SK-N-SH treated with all-trans-retinoic acid at 6 μM for 48 hours (cell line): Measurements from ENCODE around the gene PSMA7.

Experiments used
- ATAC-seq: fragments of 200-7000 bp; cut with Tn5 transposase; 3 replicates; pipeline ENCODE4 v1.9.1; 2020; ENCODE audit warnings: mild to moderate bottlenecking, moderate library complexity
- ARNTL ChIP-seq: fragments of 450-650 bp; formaldehyde crosslinking; IDR thresholded peaks from 2 replicates; pipeline ENCODE4 v1.5.0; 2020; ENCODE audit warnings: low read depth, mild to moderate bottlenecking, moderate library complexity, borderline replicate concordance
- BACH2 ChIP-seq: fragments of 250-450 bp; sonication (Bioruptor Pico); IDR thresholded peaks from 2 replicates; pipeline ENCODE4 v1.9.0; 2021; ENCODE audit warnings: mild to moderate bottlenecking, borderline replicate concordance
- ESRRG ChIP-seq: fragments of 250-450 bp; sonication (Bioruptor Pico); IDR thresholded peaks from 2 replicates; pipeline ENCODE4 v1.6.1; 2021; ENCODE audit warnings: mild to moderate bottlenecking
- GLIS3 ChIP-seq: fragments of 250-450 bp; sonication (Bioruptor Pico); IDR thresholded peaks from 2 replicates; pipeline ENCODE4 v1.5.0; 2020; ENCODE audit warnings: mild to moderate bottlenecking, moderate library complexity
- ISL1 ChIP-seq: fragments of 250-450 bp; sonication (Bioruptor Pico); IDR thresholded peaks from 2 replicates; pipeline ENCODE4 v2.1.2; 2022; ENCODE audit warnings: mild to moderate bottlenecking, moderate library complexity
- OSR1 ChIP-seq: fragments of 250-450 bp; sonication (Bioruptor Pico); IDR thresholded peaks from 2 replicates; pipeline ENCODE4 v1.8.0; 2022; ENCODE audit warnings: moderate library complexity, mild to moderate bottlenecking, inconsistent platforms
- PATZ1 ChIP-seq: fragments of 250-450 bp; sonication (Bioruptor Pico); IDR thresholded peaks from 2 replicates; pipeline ENCODE4 v1.8.0; 2020; ENCODE audit warnings: mild to moderate bottlenecking, moderate library complexity, borderline replicate concordance
- PPARA ChIP-seq: fragments of 250-450 bp; sonication (Bioruptor Pico); IDR thresholded peaks from 2 replicates; pipeline ENCODE4 v1.5.0; 2020; ENCODE audit warnings: mild to moderate bottlenecking, borderline replicate concordance
- RARB ChIP-seq: fragments of 250-450 bp; sonication (Bioruptor Pico); IDR thresholded peaks from 2 replicates; pipeline ENCODE4 v1.8.0; 2021; ENCODE audit warnings: mild to moderate bottlenecking, moderate library complexity
- SNAI2 ChIP-seq: fragments of 250-450 bp; sonication (Bioruptor Pico); IDR thresholded peaks from 2 replicates; pipeline ENCODE4 v1.5.0; 2020; ENCODE audit warnings: mild to moderate bottlenecking, moderate library complexity
- TCF4 ChIP-seq: fragments of 250-450 bp; sonication (Bioruptor Pico); IDR thresholded peaks from 2 replicates; pipeline ENCODE4 v1.8.0; 2021; ENCODE audit warnings: mild to moderate bottlenecking, moderate library complexity, borderline replicate concordance
- TOX ChIP-seq: fragments of 250-450 bp; sonication (Bioruptor Pico); IDR thresholded peaks from 2 replicates; pipeline ENCODE4 v1.8.0; 2021; ENCODE audit warnings: mild to moderate bottlenecking, moderate library complexity, borderline replicate concordance
- TSHZ2 ChIP-seq: fragments of 250-450 bp; sonication (Bioruptor Pico); IDR thresholded peaks from 2 replicates; pipeline ENCODE4 v1.5.0; 2020; ENCODE audit warnings: mild to moderate bottlenecking, moderate library complexity
- ZC3H10 ChIP-seq: fragments of 250-450 bp; sonication (Bioruptor Pico); IDR thresholded peaks from 2 replicates; pipeline ENCODE4 v1.5.1; 2021; ENCODE audit warnings: mild to moderate bottlenecking, moderate library complexity
- ZFP3 ChIP-seq: fragments of 250-450 bp; sonication (Bioruptor Pico); IDR thresholded peaks from 2 replicates; pipeline ENCODE4 v1.5.0; 2020; ENCODE audit warnings: mild to moderate bottlenecking, moderate library complexity
- ZNF565 ChIP-seq: fragments of 450-650 bp; formaldehyde crosslinking; conservative IDR thresholded peaks from 2 replicates; pipeline ENCODE4 v1.5.0; 2020; ENCODE audit warnings: low read depth, mild to moderate bottlenecking, moderate library complexity
- ZNF8 ChIP-seq: fragments of 450-650 bp; formaldehyde crosslinking; IDR thresholded peaks from 2 replicates; pipeline ENCODE4 v1.5.0; 2020; ENCODE audit warnings: mild to moderate bottlenecking, moderate library complexity
- TF ChIP-seq, protein P1 (sequence below): fragments of 250-450 bp; sonication (Bioruptor Pico); IDR thresholded peaks from 2 replicates; pipeline ENCODE4 v1.5.1; 2021; ENCODE audit warnings: mild to moderate bottlenecking, moderate library complexity
- TF ChIP-seq, protein P2 (sequence below): fragments of 250-450 bp; sonication (Bioruptor Pico); IDR thresholded peaks from 2 replicates; pipeline ENCODE4 v1.5.1; 2020; ENCODE audit warnings: low read depth, mild to moderate bottlenecking, moderate library complexity
- TF ChIP-seq, protein P3 (sequence below): fragments of 250-450 bp; sonication (Bioruptor Pico); IDR thresholded peaks from 2 replicates; pipeline ENCODE4 v1.8.0; 2021; ENCODE audit warnings: low read depth, mild to moderate bottlenecking, moderate library complexity, borderline replicate concordance

PSMA7 gene

DNA sequence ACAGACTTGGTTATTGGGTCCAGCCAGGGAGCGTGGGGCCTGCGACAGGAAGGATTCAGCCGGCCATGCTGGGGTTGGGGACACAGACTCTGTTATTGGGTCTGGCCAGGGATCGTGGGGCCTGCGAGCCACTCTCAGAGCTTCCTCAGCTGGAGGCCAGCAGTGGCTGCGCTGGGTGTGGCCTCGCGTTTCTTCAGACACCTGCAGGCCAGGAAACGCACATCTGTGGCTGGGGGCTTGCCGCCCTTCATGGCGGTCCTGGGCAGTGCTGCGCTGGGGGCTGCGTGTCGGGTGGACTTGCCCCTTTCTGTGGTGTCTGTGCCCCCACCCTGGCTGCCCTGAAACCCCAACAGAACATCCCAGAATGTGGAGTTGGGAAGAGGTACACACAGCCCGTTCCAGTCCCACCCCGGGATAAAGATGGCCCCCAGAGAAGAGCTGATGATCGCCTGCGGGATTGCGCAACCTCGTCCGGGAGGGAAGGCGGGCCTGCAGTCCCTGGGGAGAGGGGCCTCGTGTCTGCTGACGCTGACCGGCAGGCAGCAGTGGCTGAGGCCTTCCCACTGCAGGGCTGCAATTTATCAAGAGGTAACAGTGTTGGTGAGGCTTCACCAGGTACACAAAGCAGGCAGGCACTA, 22.7 kb upstream of the PSMA7 start:
- TF ChIP-seq, protein P1, sequence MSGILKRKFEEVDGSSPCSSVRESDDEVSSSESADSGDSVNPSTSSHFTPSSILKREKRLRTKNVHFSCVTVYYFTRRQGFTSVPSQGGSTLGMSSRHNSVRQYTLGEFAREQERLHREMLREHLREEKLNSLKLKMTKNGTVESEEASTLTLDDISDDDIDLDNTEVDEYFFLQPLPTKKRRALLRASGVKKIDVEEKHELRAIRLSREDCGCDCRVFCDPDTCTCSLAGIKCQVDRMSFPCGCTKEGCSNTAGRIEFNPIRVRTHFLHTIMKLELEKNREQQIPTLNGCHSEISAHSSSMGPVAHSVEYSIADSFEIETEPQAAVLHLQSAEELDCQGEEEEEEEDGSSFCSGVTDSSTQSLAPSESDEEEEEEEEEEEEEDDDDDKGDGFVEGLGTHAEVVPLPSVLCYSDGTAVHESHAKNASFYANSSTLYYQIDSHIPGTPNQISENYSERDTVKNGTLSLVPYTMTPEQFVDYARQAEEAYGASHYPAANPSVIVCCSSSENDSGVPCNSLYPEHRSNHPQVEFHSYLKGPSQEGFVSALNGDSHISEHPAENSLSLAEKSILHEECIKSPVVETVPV (CRISPR knock-in tag) = no peak
- TF ChIP-seq TOX (CRISPR knock-in tag) (no peak), ARNTL (CRISPR knock-in tag) (no peak), PPARA (CRISPR knock-in tag) (no peak), ZFP3 (CRISPR knock-in tag) (no peak), GLIS3 (CRISPR knock-in tag) (no peak), RARB (CRISPR knock-in tag) (no peak), ISL1 (no peak), TCF4 (CRISPR knock-in tag) (no peak), SNAI2 (CRISPR knock-in tag) (no peak), BACH2 (no peak), PATZ1 (no peak), ZC3H10 (CRISPR knock-in tag) (no peak), ZNF565 (CRISPR knock-in tag) (no peak), ESRRG (CRISPR knock-in tag) (no peak), OSR1 (CRISPR knock-in tag) (no peak)
- no peak for ATAC-seq

- no peak for ATAC-seq
- TF ChIP-seq, protein P1 (CRISPR knock-in tag) = no peak
- TF ChIP-seq ISL1 (no peak), TCF4 (CRISPR knock-in tag) (no peak), GLIS3 (CRISPR knock-in tag) (no peak), PPARA (CRISPR knock-in tag) (no peak), TOX (CRISPR knock-in tag) (no peak), SNAI2 (CRISPR knock-in tag) (no peak), ZFP3 (CRISPR knock-in tag) (no peak), ESRRG (CRISPR knock-in tag) (no peak), PATZ1 (no peak), ZC3H10 (CRISPR knock-in tag) (no peak), OSR1 (CRISPR knock-in tag) (no peak), TSHZ2 (no peak), ZNF8 (CRISPR knock-in tag) (no peak)
- TF ChIP-seq, protein P2, sequence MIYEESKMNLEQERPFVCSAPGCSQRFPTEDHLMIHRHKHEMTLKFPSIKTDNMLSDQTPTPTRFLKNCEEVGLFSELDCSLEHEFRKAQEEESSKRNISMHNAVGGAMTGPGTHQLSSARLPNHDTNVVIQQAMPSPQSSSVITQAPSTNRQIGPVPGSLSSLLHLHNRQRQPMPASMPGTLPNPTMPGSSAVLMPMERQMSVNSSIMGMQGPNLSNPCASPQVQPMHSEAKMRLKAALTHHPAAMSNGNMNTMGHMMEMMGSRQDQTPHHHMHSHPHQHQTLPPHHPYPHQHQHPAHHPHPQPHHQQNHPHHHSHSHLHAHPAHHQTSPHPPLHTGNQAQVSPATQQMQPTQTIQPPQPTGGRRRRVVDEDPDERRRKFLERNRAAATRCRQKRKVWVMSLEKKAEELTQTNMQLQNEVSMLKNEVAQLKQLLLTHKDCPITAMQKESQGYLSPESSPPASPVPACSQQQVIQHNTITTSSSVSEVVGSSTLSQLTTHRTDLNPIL (CRISPR knock-in tag) = no peak
- TF ChIP-seq, protein P3, sequence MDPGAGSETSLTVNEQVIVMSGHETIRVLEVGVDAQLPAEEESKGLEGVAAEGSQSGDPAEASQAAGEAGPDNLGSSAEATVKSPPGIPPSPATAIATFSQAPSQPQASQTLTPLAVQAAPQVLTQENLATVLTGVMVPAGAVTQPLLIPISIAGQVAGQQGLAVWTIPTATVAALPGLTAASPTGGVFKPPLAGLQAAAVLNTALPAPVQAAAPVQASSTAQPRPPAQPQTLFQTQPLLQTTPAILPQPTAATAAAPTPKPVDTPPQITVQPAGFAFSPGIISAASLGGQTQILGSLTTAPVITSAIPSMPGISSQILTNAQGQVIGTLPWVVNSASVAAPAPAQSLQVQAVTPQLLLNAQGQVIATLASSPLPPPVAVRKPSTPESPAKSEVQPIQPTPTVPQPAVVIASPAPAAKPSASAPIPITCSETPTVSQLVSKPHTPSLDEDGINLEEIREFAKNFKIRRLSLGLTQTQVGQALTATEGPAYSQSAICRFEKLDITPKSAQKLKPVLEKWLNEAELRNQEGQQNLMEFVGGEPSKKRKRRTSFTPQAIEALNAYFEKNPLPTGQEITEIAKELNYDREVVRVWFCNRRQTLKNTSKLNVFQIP (CRISPR knock-in tag) = no peak
Measured at GRCh38 chr20:62164879-62165761, 21.9 kb upstream of the PSMA7 start.
